HG03378 (cell line): ENCODE results near the gene DMRTC1B.
A peak's percentile ranks its signal among the peaks of the same experiment; 100 is the strongest.
"Not testable (repeated sequence)": the region's sequence is repeated elsewhere in the genome, so short reads cannot be mapped to it uniquely, and the experiment has no call there.

Experiments
- ATAC-seq: cut with Tn5 transposase; IDR thresholded peaks from one replicate; pipeline ENCODE4 v1.9.1; 2021; ENCODE audit warnings: mild to moderate bottlenecking, moderate library complexity; ENCODE audit not compliant: unreplicated experiment

The DMRTC1B gene, protein sequence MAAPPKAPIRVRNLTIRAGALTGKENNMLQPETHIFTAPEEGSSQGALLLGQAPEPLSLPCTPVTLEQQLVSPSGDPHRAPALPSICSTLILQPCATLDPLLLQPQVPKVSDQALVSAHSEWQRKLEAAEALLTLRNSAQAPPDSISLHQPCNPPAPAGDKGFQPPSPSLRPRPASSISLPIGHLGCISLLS

DNA sequence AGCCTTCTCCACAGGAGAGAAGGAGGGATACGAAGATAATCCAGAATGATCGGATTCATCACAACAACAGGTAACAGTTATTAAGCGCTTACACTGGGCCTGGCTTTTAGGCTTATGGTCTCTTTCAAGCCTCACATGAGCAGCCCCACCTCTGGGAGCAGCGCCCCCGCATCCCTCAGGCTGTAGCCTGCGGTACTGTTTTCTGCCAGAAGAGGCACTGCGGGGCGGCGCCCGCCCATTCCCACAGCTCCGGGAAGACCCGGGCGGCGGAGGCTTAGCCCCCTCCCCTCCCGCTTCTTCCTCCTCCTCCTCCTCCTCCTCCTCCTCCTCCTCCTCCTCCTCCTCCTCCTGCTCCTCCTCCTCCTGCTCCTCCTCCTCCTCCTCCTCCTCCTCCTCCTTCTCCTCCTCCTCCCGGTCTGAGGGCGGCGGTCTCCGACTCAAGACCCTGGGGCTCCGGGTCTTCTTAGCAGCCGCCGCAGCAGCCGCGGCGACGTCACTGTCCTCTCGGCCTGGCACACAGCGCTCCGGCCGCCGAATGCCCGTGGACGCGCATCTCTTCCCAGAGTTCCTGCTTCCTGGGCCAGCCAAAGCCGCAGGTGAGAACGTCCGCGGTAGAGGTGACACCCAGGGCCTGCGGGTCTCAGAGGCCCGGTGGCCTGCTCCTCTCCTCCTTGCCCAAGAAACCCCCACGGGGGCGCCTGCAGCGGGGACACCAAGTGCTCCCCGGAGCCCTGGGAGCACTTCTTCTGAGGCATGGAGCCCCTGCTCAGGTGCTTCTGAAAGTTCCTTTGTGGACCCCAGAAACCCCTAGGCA, at the start of gene DMRTC1B:
TSS of gene DMRTC1B (plus strand) at position 238 of the 814 bp plus-strand sequence. CDS start 68,246 bp downstream, outside the sequence.
- ATAC-seq: peak; percentile 74

DNA sequence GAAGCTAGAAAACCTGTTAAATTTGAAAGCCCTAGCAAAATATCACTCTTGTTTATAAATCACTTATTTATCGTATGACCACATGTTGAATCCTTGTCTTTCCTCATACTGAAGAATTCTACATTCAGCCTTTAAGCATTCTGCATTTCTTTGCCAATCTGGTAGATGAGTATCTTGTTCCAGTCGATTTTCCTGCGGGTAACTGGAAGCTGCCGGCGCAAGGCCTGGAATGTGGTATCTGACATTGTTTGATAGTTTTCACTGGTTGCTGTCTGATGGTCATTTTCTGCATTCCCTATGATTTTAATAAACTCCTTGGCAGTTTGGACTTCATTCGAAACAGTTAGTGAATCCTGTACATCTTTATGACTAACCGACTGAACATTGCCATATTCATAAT, 48.8 kb upstream of the DMRTC1B start:
- ATAC-seq: no peak

DNA sequence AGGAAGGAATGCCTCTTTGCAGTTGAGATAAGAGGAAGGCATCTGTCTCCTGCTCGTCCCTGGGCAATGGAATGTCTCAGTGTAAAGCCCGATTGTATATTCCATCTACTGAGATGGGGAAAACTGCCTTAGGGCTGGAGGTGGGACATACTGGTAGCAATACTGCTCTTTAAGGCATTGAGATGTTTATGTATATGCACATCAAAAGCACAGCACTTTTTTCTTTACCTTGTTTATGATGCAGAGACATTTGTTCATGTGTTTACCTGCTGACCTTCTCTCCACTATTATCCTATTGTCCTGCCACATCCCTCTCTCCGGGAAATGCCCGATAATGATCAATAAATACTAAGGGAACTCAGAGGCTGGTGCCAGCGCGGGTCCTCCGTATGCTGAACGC, 43.1 kb upstream of the DMRTC1B start:
- ATAC-seq: not testable (repeated sequence)

DNA sequence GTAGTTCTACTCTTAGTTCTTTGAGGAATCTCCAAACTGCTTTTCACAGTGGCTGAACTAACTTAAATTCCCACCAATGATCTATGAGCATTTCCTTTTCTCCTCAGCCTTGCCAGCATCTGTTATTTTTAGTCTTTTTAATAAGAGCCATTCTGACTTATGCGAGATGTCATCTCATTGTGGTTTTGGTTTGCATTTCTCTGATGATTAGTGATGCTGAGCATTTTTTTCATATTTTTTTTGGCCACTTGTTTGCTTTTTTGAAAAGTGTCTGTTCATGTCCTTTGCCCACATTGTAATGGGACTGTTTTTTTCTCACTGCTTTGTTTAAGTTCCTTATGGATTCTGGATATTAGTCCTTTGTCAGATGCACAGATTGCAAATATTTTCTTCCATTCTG, 41.1 kb upstream of the DMRTC1B start:
- no peak for ATAC-seq

DNA sequence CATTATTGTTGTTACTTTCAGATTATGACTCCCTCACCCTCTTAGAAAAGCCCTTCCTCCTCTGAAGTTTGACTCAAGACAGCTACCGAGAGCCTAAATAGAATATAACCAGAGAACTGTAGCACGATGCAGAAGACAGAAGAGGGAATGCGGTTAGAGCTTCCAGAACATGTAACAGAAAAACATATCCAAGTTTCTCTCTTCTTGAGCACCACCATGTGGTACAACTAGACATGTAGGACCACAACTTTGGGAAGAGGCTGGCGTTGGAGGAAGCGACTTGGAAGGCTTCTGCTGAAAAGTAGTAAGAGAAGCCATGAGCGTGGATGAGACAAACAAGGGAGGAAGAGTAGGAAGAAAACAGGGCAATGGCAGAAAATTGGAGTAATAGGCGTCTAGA, 31.1 kb upstream of the DMRTC1B start:
- not testable (repeated sequence) for ATAC-seq

DNA sequence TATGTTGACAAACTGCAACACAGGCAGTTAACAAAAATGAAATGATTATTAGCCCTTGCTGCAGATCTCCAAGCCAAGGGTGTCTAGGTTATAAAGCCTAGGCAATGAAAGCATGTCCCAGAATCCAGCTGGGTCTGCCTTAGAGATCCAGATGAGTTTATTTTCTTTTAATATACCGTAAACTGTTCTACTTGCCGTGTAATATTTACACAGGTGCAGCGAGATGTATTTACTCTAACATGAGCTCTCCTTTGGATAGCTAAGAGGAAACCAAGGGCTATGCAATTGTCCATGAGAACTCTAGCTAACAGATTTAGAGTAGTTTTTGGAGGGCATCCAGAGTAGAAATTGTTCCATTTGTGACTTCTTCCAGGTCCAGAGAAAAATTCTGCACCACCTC, 28.1 kb upstream of the DMRTC1B start:
- not testable (repeated sequence) for ATAC-seq

DNA sequence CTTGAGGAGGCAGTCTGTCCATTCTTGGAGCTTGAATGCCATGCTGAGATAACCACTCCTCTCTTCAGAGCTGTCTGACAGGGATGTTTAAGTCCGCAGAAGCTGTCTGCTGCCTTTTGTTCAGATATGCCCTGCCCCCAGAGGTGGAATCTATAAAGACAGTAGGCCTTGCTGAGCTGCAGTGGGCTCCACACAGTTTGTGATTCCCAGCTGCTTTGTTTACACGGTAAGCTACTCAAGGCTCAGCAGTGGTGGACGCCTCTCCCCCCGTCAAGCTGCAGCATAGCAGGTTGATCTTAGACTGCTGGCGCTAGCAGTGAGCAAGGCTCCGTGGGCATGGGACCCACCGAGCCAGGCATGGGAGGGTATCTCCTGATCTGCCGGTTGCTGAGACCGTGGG, 16.2 kb upstream of the DMRTC1B start:
- not testable (repeated sequence) for ATAC-seq

DNA sequence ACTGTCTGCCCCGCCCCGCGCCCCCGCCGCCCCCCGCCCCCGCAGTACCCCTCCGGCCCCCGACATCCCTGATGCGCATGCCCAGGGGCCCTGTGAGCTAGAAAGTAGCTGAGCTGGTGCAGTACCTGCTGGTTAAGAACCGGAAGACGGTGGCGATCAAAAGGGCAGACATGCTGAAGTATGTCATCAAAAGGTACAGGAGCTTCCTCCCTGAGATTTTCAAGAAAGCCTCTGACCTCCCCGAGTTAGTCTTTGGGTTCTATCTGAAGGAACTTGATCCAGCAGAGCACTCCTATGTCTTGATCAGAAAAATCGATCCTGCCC, 739 bp downstream of the DMRTC1B start:
- peak; percentile 75 for ATAC-seq

DNA sequence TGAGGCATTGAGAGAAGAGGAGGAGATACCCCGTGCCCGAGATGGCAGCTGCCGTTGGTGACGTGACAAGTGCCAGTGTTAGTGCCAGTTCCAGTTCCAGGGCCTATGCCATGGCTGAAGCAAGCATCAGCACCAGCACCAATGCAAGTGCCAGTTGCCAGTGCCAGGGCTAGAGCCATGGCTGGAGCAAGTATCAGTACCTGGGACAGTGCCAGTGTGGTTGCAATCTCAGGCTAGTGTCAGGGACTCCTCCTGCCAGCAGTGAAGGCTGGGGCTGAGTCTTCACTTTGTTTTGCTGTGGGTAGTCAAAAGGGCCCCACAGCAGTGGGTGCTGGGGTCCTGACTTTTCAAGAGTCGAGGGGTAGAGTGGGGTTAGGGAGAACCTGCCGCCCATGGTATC, 1.5 kb downstream of the DMRTC1B start:
- ATAC-seq: not testable (repeated sequence)

DNA sequence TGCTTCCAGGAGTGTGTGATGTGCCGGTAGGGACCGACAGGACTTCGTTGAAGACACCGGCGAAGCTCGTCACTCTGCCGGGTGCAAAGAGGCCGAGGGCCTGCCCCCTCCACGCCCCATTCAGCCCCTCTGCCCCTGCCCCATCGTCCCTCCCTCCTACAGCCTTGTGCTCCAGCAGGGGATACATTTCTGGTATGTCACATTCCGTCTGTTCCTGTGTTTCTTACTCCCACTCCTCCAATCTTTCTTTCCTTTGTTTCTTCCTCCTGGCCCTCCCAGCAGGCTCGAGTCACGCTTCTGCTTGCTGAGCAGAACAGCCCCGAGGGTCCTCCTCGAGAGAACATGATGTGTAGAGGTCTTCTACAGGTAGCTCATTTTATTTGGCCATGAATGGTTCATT, 5.9 kb downstream of the DMRTC1B start, which contains the start of gene FAM236B:
TSS of gene FAM236B (minus strand) at position 101 of the 400 bp plus-strand sequence. CDS start at position 1, 100 bp downstream.
- not testable (repeated sequence) for ATAC-seq

DNA sequence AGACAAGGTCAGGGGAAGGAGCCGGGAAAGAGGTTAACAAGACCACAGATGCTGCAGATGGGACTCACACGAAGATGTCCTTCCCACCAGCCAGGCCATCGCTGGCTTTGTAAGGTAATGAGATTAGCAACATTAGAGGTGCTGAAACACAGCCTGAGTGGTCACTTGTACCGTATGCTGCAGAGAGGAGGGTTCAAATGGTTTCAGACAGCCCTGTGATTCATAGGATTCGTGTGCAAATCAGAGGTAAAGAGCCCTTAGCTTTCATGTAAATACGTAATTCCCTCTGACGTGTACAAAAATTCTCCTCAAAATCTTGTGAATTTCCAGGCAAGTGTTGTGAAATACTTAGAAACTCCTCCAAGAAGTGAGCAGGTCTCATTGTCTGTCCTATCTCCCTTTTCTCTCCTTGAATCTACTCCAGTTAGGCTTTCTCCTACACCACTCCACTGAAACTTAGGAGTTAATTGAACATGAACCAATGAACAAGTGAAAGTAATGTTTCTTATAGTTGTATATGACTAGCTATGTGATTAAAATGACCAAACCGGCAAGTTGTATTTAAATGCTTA, 6.8 kb downstream of the DMRTC1B start:
- not testable (repeated sequence) for ATAC-seq

DNA sequence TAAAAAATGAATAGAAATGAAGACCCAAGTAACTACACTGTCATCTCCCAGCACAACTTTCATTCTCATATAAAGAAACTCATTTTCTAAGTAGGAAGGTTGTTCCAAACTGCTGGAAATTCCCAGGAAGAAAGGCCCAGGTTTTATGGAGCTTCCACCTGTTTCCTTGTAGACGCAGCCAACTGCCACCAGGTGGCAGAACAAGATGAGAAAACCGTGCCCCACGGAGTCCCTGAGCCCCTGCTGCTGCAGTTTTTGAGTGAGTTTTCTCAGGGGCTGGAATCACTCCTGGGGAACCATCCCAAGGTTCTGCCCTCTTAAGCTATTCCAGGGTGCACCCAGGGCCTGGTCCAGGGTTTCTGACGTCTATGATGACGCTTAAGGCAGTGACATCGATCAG, 7.3 kb downstream of the DMRTC1B start:
- ATAC-seq: not testable (repeated sequence)

DNA sequence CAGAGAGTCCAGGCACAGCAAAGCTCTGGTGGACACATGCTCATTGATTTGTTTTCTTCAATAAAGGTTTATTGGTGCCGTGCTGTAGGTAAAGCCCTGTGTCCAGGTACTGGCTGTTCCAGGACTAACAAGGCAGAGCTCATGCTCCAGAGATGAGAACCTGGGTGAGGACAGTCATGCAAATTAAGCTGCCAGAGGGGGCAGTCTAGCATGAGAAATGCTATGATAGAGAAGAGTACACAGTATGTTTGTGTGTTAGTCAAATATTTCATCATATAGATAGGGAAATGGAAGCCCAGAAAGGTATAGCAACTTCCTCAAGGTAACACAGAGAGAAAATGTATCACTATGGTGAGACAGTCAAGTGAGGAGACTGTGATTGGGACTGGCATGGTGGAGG, 11.5 kb downstream of the DMRTC1B start:
- ATAC-seq: not testable (repeated sequence)

DNA sequence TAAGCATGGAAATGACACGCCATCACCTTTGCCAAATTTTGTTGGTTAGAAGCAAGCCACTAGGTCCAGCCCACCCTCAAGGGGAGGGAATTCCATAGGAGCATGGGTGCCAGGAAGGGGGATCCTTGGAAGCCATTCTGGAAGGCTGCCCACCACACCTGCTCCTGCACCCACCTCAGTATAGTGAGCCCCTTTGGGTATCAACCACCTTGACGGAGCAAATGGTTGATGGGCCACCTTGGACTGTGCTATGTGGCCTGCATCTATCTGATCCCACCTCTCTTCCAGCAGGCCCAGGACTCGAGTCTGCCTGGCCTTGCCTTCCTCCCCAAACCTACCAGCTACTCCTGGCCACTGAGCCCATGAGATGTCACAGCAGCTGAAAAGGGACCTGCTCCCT, 13.7 kb downstream of the DMRTC1B start:
- not testable (repeated sequence) for ATAC-seq

DNA sequence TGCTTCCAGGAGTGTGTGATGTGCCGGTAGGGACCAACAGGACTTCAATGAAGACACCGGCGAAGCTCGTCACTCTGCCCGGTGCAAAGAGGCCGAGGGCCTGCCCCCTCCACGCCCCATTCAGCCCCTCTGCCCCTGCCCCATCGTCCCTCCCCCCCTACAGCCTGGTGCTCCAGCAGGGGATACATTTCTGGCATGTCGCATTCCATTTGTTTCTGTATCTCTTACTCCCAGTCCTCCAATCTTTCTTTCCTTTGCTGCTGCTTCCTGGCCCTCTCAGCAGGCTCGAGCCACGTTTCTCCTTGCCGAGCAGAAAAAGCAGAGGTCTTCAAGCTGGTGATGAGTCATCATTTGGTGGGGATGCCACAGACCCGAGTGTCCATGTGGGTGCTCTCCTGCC, 31.4 kb downstream of the DMRTC1B start, which contains the start of gene FAM236D:
TSS of gene FAM236D (minus strand) at position 101 of the 400 bp plus-strand sequence. CDS start at position 1, 100 bp downstream.
- not testable (repeated sequence) for ATAC-seq

DNA sequence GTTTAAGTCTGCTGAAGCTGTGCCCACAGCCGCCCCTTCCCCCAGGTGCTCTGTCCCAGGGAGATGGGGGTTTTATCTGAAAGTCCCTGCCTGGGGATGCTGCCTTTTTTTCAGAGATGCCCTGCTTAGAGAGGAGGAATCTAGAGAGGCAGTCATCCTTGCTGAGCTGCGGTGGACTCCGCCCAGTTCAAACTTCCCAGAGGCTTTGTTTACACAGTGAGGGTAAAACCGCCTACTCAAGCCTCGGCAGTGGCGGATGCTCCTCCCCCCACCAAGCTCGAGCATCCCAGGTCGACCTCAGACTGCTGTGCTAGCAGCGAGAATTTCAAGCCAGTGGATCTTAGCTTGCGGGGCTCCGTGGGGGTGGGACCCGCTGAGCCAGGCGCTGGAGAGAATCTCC, 54.0 kb downstream of the DMRTC1B start:
- not testable (repeated sequence) for ATAC-seq

DNA sequence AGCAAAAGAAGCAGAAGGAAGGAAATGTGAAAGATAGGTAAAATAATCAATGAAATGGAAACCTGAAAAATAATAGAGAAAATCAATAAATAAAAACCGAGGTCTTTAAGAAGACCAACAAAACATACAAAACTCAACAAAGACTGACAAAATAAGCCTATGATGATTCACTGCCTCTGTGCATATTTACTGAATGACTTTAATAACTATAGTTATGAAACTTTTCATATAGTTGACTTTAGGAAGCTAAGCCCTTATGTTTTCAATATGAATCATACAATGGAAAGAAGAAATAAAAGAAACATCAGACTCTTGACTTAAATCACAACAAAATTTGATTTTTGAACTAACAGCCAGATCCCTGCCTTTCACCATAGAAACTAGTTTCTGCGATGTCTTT, 60.8 kb downstream of the DMRTC1B start:
- not testable (repeated sequence) for ATAC-seq

DNA sequence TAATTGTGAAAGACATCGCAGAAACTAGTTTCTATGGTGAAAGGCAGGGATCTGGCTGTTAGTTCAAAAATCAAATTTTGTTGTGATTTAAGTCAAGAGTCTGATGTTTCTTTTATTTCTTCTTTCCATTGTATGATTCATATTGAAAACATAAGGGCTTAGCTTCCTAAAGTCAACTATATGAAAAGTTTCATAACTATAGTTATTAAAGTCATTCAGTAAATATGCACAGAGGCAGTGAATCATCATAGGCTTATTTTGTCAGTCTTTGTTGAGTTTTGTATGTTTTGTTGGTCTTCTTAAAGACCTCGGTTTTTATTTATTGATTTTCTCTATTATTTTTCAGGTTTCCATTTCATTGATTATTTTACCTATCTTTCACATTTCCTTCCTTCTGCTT, 106.2 kb downstream of the DMRTC1B start:
- not testable (repeated sequence) for ATAC-seq

DNA sequence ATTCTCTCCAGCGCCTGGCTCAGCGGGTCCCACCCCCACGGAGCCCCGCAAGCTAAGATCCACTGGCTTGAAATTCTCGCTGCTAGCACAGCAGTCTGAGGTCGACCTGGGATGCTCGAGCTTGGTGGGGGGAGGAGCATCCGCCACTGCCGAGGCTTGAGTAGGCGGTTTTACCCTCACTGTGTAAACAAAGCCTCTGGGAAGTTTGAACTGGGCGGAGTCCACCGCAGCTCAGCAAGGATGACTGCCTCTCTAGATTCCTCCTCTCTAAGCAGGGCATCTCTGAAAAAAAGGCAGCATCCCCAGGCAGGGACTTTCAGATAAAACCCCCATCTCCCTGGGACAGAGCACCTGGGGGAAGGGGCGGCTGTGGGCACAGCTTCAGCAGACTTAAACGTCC, 113.0 kb downstream of the DMRTC1B start:
- not testable (repeated sequence) for ATAC-seq
